Loucy (cell line): ENCODE measurements around the gene LAPTM4A.

ENCODE experiments used
- EZH2phosphoT487 ChIP-seq: fragments of 200-600 bp; IDR thresholded peaks from 2 replicates; pipeline ENCODE4 v1.6.1; 2018; ENCODE audit warnings: antibody characterized with exemption, mild to moderate bottlenecking, moderate library complexity, borderline replicate concordance
- TF ChIP-seq, protein P1 (sequence below): fragments of 200-600 bp; sonication (generic); conservative IDR thresholded peaks from 2 replicates; pipeline ENCODE4 v1.5.1; 2014; ENCODE audit warnings: mild to moderate bottlenecking, antibody characterized with exemption, low read length

DNA sequence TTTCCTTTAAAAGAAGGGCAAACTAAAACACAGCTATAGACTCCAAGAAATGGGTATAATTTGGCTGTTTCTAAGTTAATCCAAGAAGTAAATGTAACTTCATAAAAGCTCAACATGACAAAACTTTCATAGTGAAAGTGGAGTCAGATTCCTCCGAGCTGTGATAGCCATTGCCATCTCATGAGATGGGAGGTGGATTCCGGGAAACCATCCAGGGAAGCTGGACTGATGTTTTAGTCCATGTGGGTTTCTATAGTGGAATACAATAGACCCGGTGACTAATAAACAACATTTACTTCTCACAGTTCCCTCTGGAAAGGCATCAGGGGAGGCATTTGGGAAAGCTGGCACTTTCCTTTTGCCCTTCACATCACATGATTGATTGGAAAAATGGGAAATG is 10.0 kb upstream of the LAPTM4A start:
- TF ChIP-seq, protein P1, sequence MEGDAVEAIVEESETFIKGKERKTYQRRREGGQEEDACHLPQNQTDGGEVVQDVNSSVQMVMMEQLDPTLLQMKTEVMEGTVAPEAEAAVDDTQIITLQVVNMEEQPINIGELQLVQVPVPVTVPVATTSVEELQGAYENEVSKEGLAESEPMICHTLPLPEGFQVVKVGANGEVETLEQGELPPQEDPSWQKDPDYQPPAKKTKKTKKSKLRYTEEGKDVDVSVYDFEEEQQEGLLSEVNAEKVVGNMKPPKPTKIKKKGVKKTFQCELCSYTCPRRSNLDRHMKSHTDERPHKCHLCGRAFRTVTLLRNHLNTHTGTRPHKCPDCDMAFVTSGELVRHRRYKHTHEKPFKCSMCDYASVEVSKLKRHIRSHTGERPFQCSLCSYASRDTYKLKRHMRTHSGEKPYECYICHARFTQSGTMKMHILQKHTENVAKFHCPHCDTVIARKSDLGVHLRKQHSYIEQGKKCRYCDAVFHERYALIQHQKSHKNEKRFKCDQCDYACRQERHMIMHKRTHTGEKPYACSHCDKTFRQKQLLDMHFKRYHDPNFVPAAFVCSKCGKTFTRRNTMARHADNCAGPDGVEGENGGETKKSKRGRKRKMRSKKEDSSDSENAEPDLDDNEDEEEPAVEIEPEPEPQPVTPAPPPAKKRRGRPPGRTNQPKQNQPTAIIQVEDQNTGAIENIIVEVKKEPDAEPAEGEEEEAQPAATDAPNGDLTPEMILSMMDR = no peak
- no peak for TF ChIP-seq EZH2phosphoT487
